Ectodermal cell (in vitro differentiated cells): ENCODE measurements around the gene ZHX3.

Experiments
- H3K27ac ChIP-seq: 2 replicates; pipeline ENCODE4 v1.7.0; 2013; ENCODE audit warnings: mild to moderate bottlenecking, low read depth, low read length; ENCODE audit not compliant: insufficient read depth, poor library complexity, severe bottlenecking
- H3K27me3 ChIP-seq: 2 replicates; pipeline ENCODE4 v1.7.0; 2013; ENCODE audit warnings: mild to moderate bottlenecking, low read length; ENCODE audit not compliant: insufficient read depth, control insufficient read depth, poor library complexity, severe bottlenecking
- H3K36me3 ChIP-seq: one replicate; pipeline ENCODE4 v1.7.0; 2013; ENCODE audit warnings: low read length; ENCODE audit not compliant: control insufficient read depth, insufficient read depth
- H3K4me1 ChIP-seq: one replicate; pipeline ENCODE4 v1.7.0; 2013; ENCODE audit warnings: low read length; ENCODE audit not compliant: control insufficient read depth, insufficient read depth
- H3K4me3 ChIP-seq: 2 replicates; pipeline ENCODE4 v1.7.0; 2013; ENCODE audit warnings: low read depth, low read length, control low read depth; ENCODE audit not compliant: insufficient read depth
- H3K9me3 ChIP-seq: 2 replicates; pipeline ENCODE4 v1.7.0; 2013; ENCODE audit warnings: mild to moderate bottlenecking, low read length, moderate library complexity; ENCODE audit not compliant: control insufficient read depth
- WGBS, 2 experiments: methylation state at CpG; one replicate each; pipeline ENCODE4 v1.1.7; 2013; ENCODE audit warnings: missing lambda C conversion rate in 2 of 2; 5-methylcytosine and 5-hydroxymethylcytosine counted together

Gene ZHX3

DNA sequence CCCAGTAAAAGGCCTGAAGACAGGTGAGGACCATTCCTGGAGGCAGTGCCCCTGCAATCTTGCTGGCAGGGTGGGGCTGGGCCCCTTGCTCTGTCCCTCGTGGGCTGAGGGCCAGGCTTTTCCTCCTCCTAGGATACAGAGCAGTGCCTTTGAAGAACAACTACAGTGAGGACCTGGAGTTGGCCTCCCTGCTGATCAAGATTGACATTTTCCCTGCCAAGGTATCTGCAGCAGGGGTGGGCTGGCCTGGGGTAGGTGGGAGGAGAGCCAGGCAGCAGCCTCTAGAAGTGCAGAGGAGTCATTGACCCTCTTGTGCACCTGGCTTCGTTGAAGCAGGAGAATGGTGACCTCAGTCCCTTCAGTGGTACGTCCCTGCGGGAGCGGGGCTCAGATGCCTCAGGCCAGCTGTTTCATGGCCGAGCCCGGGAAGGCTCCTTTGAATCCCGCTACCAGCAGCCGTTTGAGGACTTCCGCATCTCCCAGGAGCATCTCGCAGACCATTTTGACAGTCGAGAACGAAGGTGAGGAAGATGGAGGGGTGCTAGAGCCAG, 143.7 kb downstream of the ZHX3 start:
- Histone ChIP-seq H3K27ac (no peak overlapping the region), H3K9me3 (no peaks in the 10 kb centered on the region), H3K27me3 (no peaks in the 10 kb centered on the region), H3K36me3 (peaks cover 54% of the 10 kb centered on the region), H3K4me3 (no peak overlapping the region), H3K4me1 (peaks cover 20% of the 10 kb centered on the region)
- 95% methylated on average over 13 of the region's 13 CpGs for WGBS, 2 experiments

GRCh38 chr20:41173161-41173721, 144.3 kb downstream of the ZHX3 start:
- H3K4me1 ChIP-seq: peaks cover 14% of the 10 kb centered on the region
- 31 to 34% methylated on average over 9 of the region's 9 CpGs for WGBS, 2 experiments
- H3K4me3 ChIP-seq: no peak overlapping the region
- H3K27ac ChIP-seq: no peak overlapping the region
- H3K9me3 ChIP-seq: no peaks in the 10 kb centered on the region
- H3K27me3 ChIP-seq: no peaks in the 10 kb centered on the region
- H3K36me3 ChIP-seq: peaks cover 60% of the 10 kb centered on the region

GRCh38 chr20:41172296-41173140, 145.0 kb downstream of the ZHX3 start:
- H3K9me3 ChIP-seq: no peaks in the 10 kb centered on the region
- H3K27ac ChIP-seq: peak overlapping the region; percentile 16
- no peak overlapping the region for H3K4me3 ChIP-seq
- H3K4me1 ChIP-seq: peaks cover 14% of the 10 kb centered on the region
- peaks cover 65% of the 10 kb centered on the region for H3K36me3 ChIP-seq
- no peaks in the 10 kb centered on the region for H3K27me3 ChIP-seq
- WGBS, 2 experiments: 93% methylated on average over 18 of the region's 18 CpGs

DNA sequence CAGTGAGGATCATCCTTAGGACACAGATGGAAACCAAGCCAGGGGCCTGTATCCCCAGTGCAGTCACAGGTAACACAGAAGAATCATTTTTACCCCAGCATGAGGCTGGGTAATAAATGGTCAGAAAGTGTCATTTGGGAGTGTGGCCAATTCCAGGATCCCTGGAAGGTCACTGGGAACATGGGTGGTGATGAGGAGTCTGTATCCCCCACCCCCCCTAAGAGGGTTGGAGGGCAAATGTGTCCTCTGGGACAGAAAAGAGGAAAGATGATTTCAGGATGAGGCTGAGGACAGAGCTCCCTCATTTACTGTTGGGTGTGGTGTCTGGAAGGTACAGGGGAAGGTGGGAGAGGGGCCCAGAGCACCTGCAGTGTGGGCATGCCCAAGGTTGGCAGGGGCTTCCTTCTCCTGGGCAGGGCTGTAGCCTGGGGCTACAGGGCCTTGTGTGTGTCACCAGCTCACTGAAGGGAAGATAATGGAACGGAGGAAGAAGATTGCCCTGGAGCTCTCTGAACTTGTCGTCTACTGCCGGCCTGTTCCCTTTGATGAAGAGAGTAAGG, 145.7 kb downstream of the ZHX3 start:
- H3K4me1 ChIP-seq: peaks cover 14% of the 10 kb centered on the region
- H3K36me3 ChIP-seq: peaks cover 69% of the 10 kb centered on the region

DNA sequence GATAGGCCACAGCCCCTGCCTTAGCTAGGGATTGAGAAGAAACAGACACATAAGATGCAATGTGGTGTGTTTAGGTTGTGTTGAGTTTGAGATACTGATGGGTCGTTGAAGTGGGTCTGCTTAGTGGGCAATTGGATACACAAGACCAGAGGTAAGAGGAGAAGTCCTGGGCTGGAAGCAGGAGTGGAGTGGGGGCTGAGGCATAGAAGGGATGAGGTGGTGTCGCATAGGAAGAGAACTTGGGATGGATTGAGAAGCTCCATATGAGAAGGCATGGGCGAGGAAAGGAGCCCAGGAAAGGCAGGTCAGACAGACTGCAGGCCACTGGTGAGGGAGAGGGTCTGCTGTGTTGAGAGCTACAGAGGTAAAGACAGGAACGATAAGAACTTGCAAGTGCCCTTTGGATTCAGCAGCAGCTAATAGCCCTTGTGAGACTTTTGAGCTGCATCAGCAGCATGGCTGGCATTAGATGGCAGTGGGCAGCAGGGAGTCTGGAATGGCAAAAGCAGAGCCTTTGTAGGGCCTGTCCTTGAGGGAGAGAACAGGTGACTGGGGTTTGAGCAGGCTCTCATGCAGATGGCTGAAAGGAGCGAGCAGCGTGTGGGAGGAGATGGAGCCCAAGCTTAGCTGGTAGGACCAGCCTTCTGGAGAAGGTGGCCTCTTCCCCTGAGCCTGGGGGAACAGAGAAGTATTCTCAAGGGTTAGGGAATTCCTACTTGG, 147.0 kb downstream of the ZHX3 start:
- Histone ChIP-seq H3K36me3 (peaks cover 71% of the 10 kb centered on the region), H3K27ac (no peak overlapping the region), H3K4me3 (no peak overlapping the region), H3K27me3 (no peaks in the 10 kb centered on the region), H3K4me1 (peaks cover 14% of the 10 kb centered on the region), H3K9me3 (no peaks in the 10 kb centered on the region)
- WGBS, 2 experiments: 95 to 97% methylated on average over 6 of the region's 6 CpGs

More for the DNA sequence above, 145.7 kb downstream of the ZHX3 start:
- Histone ChIP-seq H3K9me3 (no peaks in the 10 kb centered on the region), H3K27me3 (no peaks in the 10 kb centered on the region), H3K4me3 (no peak overlapping the region), H3K27ac (no peak overlapping the region)
- 94 to 96% methylated on average over 3 of the region's 3 CpGs for WGBS, 2 experiments

DNA sequence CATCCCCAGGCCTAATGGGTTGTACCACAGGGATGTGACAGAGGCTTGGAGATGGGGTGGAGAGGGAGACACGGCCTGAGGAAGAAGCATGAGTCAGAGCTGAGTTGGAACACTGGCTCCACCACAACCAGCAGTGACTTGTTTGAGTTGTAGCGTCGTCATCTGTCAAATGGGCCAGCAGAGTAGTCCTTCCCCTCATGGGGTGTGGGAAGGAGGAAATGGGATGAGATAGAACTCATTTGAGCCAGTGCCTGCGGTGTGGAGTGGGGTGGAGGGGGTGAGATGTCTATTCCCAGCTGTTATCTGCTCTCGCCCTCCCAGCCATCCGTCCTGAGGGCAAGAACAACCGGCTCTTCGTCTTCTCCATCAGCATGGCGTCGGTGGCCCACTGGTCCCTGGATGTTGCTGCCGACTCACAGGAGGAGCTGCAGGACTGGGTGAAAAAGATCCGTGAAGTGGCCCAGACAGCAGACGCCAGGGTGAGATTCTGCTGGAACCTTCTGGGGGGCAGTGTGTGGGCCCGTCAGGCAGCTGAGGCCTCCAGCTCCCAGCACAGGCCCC, 147.7 kb downstream of the ZHX3 start:
- Histone ChIP-seq H3K9me3 (no peaks in the 10 kb centered on the region), H3K4me1 (peaks cover 9% of the 10 kb centered on the region), H3K27ac (no peak overlapping the region), H3K27me3 (no peaks in the 10 kb centered on the region), H3K4me3 (no peak overlapping the region), H3K36me3 (peaks cover 74% of the 10 kb centered on the region)
- WGBS, 2 experiments: 95 to 96% methylated on average over 14 of the region's 14 CpGs

DNA sequence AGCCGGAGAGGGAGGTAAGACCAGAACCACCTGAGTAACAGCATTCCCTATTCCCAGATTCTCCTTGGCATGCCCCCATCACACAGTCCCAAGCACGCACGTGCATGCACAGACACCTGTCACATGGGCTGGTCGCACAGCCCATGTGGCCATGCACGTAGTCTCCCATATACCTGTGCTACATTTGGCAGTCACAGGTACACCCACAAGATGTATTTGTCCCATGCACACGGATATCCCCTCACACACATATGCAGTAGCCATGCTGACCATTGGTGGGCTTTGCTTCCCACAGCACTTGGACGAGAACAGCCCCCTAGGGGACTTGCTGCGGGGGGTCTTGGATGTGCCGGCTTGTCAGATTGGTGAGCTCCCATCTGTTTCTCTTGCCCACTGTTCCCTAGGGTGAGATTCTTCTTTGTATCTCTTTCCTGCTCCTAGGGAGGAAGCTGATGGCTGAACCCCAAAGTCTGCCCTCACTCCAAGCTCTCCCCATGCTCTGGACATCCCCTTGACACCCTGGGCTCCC, 148.3 kb downstream of the ZHX3 start:
- no peak overlapping the region for H3K27ac ChIP-seq
- H3K4me3 ChIP-seq: no peak overlapping the region
- 90 to 92% methylated on average over 9 of the region's 9 CpGs for WGBS, 2 experiments
- H3K4me1 ChIP-seq: peaks cover 7% of the 10 kb centered on the region
- H3K36me3 ChIP-seq: peaks cover 81% of the 10 kb centered on the region
- no peaks in the 10 kb centered on the region for H3K27me3 ChIP-seq
- no peaks in the 10 kb centered on the region for H3K9me3 ChIP-seq

GRCh38 chr20:41168281-41169161, 149.0 kb downstream of the ZHX3 start:
- no peak overlapping the region for H3K27ac ChIP-seq
- H3K4me1 ChIP-seq: peaks cover under 1% of the 10 kb centered on the region
- no peaks in the 10 kb centered on the region for H3K27me3 ChIP-seq
- H3K4me3 ChIP-seq: no peak overlapping the region
- no peaks in the 10 kb centered on the region for H3K9me3 ChIP-seq
- WGBS, 2 experiments: 96% methylated on average over 10 of the region's 10 CpGs
- H3K36me3 ChIP-seq: peaks cover 82% of the 10 kb centered on the region
